A673 (cell line): ENCODE measurements around the gene PLCD3.

ENCODE experiments used
- CTCF ChIP-seq: fragments of 300-800, 200-600 bp; sonication (generic); conservative IDR thresholded peaks from 2 replicates; pipeline ENCODE4 v1.5.1; 2017; ENCODE audit warnings: low read depth, mild to moderate bottlenecking, antibody characterized with exemption, low read length, moderate library complexity, mixed read lengths
- EZH2 ChIP-seq: fragments of 200-600 bp; sonication (generic); IDR thresholded peaks from 2 replicates; pipeline ENCODE4 v1.6.1; 2017; ENCODE audit warnings: borderline replicate concordance, low read depth, mild to moderate bottlenecking, mixed read lengths, antibody characterized with exemption, low read length; ENCODE audit not compliant: poor library complexity, severe bottlenecking

GRCh38 chr17:45113424-45113754 is 18.9 kb downstream of the PLCD3 start:
- no peak for TF ChIP-seq EZH2
- no peak for TF ChIP-seq CTCF
